ENCODE results near the gene SYNE1. TPM values are rescaled to one million over a fixed set of nuclear protein-coding genes. Genes with fewer than 3 reads are reported as not detected.

SYNE1 gene
- total RNA-seq, 4 donors from 2014 or later = 29.1 to 51.5 (median 45.6) TPM

DNA sequence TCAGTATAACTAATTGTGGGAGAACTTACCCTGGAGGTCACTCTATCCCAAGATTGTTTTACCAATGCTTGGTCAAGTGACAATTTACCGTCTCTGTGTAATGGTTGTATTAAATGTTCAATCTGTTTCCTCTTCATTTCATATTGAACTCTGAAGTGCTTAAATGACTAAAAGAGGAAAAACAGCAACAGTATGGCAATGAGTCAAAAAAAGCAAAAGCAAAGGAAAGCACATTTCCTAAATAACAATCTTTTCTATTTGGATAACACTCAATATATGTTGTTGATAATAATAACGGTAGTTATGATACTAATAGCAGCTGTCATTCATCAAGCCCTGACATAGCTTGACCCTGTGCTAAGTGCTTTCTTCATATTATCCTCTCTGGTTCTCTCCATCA, 152.4 kb downstream of the SYNE1 start:
- no peak for DNase-seq
- Histone ChIP-seq H3K27me3 (no peaks in the 10 kb centered on the region), H3K4me3 (no peak overlapping the region), H3K9me3 (no peaks in the 10 kb centered on the region), H3K36me3 (no peaks in the 10 kb centered on the region), H3K27ac (no peak overlapping the region), H3K4me1 (no peaks in the 10 kb centered on the region)
- no peak for ATAC-seq
- no peak for TF ChIP-seq POLR2A (IDR thresholded peaks at IDR 0.05)
- TF ChIP-seq, protein P1, sequence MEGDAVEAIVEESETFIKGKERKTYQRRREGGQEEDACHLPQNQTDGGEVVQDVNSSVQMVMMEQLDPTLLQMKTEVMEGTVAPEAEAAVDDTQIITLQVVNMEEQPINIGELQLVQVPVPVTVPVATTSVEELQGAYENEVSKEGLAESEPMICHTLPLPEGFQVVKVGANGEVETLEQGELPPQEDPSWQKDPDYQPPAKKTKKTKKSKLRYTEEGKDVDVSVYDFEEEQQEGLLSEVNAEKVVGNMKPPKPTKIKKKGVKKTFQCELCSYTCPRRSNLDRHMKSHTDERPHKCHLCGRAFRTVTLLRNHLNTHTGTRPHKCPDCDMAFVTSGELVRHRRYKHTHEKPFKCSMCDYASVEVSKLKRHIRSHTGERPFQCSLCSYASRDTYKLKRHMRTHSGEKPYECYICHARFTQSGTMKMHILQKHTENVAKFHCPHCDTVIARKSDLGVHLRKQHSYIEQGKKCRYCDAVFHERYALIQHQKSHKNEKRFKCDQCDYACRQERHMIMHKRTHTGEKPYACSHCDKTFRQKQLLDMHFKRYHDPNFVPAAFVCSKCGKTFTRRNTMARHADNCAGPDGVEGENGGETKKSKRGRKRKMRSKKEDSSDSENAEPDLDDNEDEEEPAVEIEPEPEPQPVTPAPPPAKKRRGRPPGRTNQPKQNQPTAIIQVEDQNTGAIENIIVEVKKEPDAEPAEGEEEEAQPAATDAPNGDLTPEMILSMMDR (IDR thresholded peaks at IDR 0.05 in 4 of 5, conservative IDR thresholded peaks at IDR 0.05 in 1 of 5) = no peak
- in situ Hi-C loops (cut with MboI; ENCODE audit: low sequenced_read_pairs in 4 of 4) (no loop called here), intact Hi-C loops (cut with DNase I; ENCODE audit: low total_unique reads) (no loop called here)

DNA sequence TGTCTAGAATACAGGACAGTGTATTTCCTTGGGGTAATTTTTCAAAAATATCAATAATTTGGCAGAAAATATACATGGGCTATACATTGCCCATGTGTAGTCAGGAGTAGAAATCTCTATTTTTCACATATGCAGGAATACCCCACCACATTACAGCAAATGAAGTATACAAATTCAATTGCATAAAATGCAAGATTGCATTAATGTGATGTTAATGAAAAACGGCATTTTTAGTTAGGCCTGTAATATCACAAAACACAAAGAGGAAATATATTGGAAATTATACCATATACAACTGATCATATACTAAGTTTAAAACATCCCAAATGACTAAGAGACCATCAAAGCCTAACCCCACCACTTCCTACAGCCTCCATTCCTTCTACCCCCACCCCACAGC, 154.9 kb downstream of the SYNE1 start:
- H3K4me1 ChIP-seq = no peaks in the 10 kb centered on the region
- no peak overlapping the region for H3K4me3 ChIP-seq
- intact Hi-C loops (cut with DNase I; ENCODE audit: low total_unique reads) (no loop called here), in situ Hi-C loops (cut with MboI; ENCODE audit: low sequenced_read_pairs in 4 of 4) (no loop called here)
- no peaks in the 10 kb centered on the region for H3K36me3 ChIP-seq
- TF ChIP-seq POLR2A (IDR thresholded peaks at IDR 0.05) = no peak
- TF ChIP-seq, protein P1 (IDR thresholded peaks at IDR 0.05 in 4 of 5, conservative IDR thresholded peaks at IDR 0.05 in 1 of 5) = no peak
- DNase-seq = no peak
- H3K27me3 ChIP-seq = no peaks in the 10 kb centered on the region
- no peak overlapping the region for H3K27ac ChIP-seq
- no peaks in the 10 kb centered on the region for H3K9me3 ChIP-seq
- no peak for ATAC-seq

DNA sequence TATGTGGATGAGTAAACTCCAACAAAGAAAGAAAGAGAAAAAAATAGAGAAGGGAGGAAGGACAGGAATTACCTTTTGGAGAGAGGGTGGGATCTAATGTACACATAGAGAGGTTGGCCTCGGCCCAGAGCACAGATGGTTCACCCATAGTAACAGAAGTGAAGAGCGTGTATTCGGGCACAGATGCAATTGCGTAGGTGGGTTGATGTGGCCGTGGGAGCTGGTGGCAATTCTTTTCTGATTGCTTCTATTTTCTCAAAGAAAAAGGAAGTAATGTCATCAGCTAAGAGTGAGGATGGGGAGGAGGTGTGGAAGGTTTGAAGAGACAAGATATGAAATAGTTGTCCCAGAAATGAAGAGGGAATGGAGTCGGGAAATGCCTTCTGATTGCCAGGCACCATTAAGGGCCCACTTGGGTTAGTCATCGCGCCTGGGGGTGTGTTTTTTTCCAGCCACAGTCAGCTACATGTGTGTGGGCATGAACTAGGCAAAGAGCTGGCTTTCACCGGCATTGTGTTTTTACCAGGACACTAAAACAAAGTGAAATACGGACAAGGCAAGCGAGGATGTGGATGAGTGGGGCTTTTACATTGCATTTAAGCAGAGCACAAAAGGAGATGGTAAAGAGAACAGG, 158.7 kb downstream of the SYNE1 start:
- in situ Hi-C loops (cut with MboI; ENCODE audit: low sequenced_read_pairs in 4 of 4) (no loop called here), intact Hi-C loops (cut with DNase I; ENCODE audit: low total_unique reads) (no loop called here)
- Histone ChIP-seq H3K36me3 (no peaks in the 10 kb centered on the region), H3K4me3 (no peak overlapping the region), H3K9me3 (peaks cover 0 to 4% (median 0%) of the 10 kb centered on the region in 3 donors), H3K27ac (no peak overlapping the region), H3K4me1 (no peaks in the 10 kb centered on the region), H3K27me3 (no peaks in the 10 kb centered on the region)
- TF ChIP-seq POLR2A (IDR thresholded peaks at IDR 0.05) = no peak
- TF ChIP-seq, protein P1 (IDR thresholded peaks at IDR 0.05 in 4 of 5, conservative IDR thresholded peaks at IDR 0.05 in 1 of 5) = no peak
- ATAC-seq (no peak), DNase-seq (no peak)

DNA sequence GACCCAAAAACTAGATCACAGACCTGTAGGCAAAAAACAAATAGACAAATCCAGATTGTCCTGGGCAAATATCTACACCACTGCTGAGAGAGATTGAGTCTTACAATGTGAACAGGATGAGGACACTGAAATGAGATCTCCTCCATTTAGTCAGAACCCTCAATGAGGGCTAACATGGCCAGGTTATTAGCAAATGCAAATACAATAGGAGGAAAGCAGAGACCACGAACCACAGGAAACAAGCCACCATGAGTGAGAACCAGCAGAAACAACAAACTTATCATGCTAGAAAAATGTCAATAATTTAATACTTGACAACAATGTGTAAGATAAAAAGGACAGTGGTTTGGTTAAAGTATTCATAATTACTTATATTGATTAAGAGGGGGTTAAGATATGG, 162.8 kb downstream of the SYNE1 start:
- Histone ChIP-seq H3K27me3 (no peaks in the 10 kb centered on the region), H3K4me1 (no peaks in the 10 kb centered on the region), H3K36me3 (no peaks in the 10 kb centered on the region), H3K9me3 (peaks cover 0 to 4% (median 0%) of the 10 kb centered on the region in 3 donors), H3K4me3 (no peak overlapping the region), H3K27ac (no peak overlapping the region)
- no peak for TF ChIP-seq POLR2A (IDR thresholded peaks at IDR 0.05)
- TF ChIP-seq, protein P1 (IDR thresholded peaks at IDR 0.05 in 4 of 5, conservative IDR thresholded peaks at IDR 0.05 in 1 of 5) = no peak
- intact Hi-C loops (cut with DNase I; ENCODE audit: low total_unique reads) = no loop called here
- ATAC-seq (no peak), DNase-seq (no peak)
- in situ Hi-C loops (cut with MboI; ENCODE audit: low sequenced_read_pairs in 4 of 4) = no loop called here

DNA sequence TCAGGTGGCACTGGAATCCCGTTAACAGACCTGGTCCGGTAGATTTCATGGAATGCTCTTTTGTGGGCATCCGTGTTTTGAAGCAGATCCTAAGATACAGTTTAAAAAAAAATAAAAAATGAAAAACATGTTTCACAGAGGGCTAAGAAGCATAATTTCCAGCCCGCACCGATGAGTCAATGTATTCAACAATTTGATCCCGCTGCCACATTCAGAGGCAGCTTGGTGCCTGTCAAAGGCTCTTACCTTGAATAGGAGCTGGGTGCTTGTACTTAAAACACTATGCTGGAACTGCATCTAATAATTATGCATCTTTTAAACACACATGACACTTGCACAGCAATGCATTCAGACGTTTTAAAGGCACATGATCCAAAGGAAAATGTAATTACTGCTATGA, 164.8 kb downstream of the SYNE1 start:
- in situ Hi-C loops (cut with MboI; ENCODE audit: low sequenced_read_pairs in 4 of 4) = no loop called here
- no peaks in the 10 kb centered on the region for H3K36me3 ChIP-seq
- H3K27me3 ChIP-seq = no peaks in the 10 kb centered on the region
- DNase-seq = no peak
- ATAC-seq = no peak
- no peaks in the 10 kb centered on the region for H3K4me1 ChIP-seq
- intact Hi-C loops (cut with DNase I; ENCODE audit: low total_unique reads) = no loop called here
- H3K9me3 ChIP-seq = peaks cover 0 to 4% (median 0%) of the 10 kb centered on the region in 3 donors
- H3K27ac ChIP-seq = no peak overlapping the region
- H3K4me3 ChIP-seq = no peak overlapping the region
- TF ChIP-seq, protein P1 (IDR thresholded peaks at IDR 0.05 in 4 of 5, conservative IDR thresholded peaks at IDR 0.05 in 1 of 5) = no peak
- no peak for TF ChIP-seq POLR2A (IDR thresholded peaks at IDR 0.05)
